NCI-H526 treated with DMSO at 0.1 percent for 48 hours (cell line): ENCODE data around the gene SRSF2.
"Not testable (repeated sequence)": the region's sequence is repeated elsewhere in the genome, so short reads cannot be mapped to it uniquely, and the experiment has no call there.

Experiments used
- DNase-seq: peaks from one replicate; lab custom pipeline; 2025; lab: John Stamatoyannopoulos, UW

SRSF2 gene

DNA sequence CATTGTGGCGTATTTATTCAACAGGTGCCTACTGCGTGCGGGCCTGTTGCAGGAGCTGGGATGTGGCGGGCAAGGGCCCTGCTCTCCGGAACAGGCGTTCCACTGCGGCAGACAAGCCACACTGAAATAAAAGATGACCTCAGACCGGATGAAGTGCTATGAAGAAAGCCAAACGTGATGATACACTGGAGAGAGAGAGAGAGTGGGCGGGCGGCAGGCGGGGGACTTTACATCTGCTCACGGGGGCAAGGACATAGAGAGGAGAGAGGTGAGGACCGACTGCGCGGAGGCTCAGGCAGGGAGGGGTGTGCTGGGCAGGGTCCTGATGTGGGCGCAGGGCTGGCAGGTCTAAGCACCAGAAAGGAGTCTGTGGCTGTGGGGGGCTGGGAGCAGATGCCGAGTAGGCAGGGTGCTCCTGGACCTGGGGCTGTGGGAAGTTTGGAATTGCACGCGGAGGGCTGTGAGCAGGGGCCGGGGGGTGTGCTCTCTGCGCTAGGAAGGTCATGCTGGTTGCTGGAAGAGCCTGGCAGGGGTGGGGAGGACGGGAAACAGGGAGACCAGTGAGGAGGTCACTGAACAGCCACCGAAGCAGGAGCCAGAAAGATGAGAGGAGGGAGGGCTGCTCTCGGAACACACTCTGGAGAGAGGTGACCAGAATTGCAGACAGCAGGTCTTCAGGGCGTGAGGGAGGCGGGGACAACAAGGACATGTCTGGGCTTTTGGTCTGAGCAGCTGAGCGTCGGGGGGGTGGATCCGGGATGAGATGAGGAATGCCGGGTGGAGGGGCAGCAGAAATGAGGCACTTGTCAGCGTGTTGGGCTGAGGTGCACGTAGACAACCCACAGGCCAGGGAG, 36.3 kb downstream of the SRSF2 start:
- DNase-seq, result no peak

DNA sequence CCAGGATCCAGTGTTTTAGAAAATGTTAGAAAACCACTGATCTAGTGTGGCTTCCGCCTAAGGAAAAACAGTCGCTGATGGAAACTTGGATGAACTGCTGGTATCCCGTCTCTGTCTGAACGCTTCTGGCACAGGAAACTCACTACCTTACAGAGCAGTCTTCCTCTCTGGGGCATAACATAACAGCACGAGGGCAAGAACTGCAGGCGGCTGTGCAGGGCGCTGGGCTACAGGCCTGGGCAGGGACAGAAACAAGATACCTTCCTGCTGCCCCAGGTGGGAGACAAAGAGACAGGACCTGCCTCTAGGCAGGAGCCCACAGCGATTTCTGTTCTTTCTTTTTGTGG, 36.9 kb downstream of the SRSF2 start:
- no peak for DNase-seq

DNA sequence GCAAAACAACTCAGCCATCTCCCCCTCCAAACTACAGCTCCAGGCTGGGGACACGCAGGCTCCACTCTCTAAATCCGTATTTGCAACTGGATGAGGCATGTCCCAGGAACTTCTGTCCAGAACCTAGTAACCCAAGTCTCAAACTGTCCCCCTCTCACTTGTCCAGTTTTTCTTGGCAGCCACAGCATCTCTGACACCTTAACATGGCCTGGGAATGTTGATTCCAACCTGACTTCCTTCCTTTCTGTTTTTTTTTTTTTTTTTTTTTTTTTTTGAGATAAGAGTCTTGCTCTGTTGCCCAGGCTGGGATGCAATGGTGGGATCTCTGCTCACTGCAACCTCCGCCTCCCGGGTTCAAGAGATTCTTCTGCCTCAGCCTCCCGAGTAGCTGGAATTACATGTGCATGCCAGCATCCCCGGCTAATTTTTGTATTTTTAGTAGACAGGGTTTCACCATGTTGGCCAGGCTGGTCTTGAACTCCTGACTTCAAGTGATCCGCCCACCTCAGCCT, 38.6 kb downstream of the SRSF2 start:
- DNase-seq, result not testable (repeated sequence)

DNA sequence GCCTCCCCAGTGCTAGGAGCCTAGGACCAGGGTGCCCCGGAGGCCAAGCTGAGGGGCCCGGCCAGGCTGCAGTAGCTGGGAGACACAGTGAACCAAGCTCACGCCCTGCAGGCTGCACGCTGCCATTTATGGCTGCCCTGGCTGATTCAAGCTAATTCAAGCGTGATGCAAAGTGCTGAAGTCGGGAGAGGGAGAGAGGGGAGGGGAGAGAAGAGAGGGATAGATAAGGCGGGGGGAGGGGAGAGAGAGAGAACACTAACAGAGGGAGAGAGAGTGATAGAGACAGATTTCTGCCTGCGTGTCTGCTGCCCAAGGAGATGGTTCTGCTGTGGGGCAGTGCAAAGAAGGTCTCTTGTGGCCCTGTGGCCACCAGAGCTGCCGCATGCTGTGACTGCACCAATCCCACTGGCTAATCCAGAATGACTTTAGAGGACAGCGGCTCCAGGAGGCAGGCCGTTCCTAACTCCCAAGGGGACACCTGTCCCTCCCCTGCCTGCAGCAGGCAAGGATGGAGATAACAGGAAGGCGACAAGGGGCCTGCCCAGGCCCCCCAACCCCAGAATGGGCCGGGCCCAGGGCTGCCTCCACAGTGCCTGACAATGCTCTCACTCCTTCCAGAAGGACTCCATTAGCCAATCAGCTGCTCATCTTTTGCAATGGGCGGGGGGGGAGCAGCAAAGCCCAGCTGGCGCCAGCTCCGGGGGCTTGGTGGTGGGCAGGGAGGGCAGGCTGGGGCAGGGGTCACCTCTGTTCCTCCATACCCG, 39.2 kb downstream of the SRSF2 start:
- peak; percentile 36 for DNase-seq

DNA sequence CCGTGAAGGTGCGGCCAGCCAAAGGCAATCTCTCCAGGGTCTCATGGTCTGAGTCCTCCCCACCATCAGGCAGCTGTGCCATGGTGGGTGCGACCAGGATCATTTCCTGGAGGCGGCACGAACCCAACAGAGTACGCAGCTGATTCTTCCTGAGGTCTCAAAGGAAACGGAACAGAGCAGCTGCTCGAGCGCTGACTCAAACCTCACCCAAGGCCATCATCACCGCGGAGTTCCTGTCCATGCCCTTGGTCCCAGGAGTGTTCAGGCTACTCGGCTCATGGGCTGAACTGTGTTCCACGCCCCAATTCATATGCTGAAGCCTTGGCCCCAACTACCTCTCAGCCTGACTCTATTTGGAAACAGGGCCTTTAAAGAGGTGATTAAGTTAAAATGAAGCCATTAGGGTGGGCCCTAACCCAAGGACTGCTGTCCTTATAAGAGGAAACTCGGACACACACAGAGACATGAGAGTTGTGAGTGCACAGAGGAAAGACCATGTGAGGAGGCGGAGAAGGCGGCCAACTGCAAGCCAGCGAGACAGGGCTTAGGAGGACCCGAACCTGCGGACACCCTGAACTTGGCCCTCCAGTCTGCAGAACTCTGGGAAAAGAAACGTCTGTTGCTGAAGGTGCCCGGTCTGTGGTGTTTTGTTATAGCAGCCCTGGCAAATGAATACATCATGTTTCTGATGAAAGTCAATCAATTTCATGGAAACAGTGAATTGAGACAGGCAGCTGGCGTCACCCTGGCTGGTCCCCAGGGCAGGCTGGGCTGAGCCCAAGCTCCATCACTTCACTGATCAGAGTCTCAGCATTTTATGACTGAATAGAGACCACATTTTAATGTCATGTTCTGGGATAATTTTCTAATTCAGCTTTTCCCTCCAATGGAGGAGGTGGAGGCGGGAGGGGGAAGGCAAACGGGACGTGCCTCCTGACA, 40.1 kb downstream of the SRSF2 start:
- no peak for DNase-seq

DNA sequence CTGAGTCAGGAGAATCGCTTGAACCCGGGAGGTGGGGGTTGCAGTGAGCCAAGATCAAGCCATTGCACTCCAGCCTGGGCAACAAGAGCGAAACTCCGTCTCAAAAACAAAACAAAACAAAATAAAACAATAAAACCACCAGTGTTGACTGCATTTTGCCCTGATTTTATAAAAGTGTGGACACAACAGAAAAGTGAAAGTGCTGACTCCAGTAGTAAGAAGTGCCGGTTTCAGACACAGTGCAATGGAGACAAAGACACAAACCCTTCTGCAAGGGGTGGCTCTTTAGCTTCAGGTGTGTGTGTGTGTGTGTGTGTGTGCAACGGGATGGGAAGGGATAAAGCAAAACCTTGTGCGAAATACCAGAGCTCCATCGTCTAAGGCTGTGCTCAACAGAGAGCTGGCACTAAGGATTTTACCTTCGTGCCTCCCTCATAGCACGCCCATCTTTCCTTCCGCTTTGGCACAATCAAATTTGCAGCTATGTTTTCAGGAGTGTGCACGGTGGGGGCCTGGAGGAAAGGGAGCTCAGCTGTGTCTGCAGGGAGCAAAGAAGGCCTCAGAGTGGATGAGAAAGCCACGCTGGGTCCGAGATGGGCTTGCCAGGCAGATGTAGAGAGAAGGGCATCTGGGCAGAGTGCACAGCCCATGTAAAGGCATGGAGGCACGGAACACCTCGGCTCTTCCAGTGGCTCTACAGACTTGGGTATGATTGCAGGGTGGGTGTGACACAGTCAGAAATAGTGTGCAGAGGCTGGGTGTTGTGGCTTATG, 41.9 kb downstream of the SRSF2 start:
- DNase-seq, result no peak

DNA sequence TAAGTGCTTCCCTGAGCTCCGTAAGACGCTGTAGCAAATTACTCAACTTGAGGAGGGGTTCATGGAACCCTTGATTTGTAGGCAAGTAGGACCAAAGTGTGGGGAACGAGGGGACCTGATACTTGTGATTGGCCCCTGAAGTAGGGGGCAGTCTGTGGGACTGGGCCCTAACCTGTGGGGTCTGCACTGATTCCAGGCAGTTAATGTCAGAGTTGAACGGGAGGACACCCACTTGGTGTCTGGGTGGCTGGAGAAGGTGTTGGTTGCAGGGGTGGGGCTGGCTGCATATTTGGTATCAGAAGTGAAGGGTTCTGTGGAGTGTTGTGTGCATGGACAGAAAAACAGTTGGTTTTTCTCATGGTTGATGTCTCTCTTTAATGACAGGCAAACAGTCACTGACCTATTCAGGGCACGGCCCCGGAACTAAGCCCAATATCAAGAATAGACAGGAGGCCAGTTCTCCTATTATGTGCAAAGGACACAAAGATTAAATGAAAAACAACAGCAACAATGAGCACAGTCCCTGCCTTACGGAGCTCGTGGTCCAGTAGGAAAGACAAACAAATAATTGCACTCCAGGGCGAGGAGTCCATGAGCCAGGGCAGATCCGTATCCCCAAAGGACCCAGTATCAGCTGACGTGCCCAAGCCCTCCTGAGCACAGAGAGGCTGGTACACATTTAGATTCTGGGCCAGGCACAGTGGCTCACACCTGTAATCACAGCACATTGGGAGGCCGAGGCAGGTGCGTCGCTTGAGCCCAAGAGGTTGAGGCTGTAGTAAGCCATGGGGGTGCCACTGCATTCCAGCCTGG, 45.5 kb downstream of the SRSF2 start:
- no peak for DNase-seq

DNA sequence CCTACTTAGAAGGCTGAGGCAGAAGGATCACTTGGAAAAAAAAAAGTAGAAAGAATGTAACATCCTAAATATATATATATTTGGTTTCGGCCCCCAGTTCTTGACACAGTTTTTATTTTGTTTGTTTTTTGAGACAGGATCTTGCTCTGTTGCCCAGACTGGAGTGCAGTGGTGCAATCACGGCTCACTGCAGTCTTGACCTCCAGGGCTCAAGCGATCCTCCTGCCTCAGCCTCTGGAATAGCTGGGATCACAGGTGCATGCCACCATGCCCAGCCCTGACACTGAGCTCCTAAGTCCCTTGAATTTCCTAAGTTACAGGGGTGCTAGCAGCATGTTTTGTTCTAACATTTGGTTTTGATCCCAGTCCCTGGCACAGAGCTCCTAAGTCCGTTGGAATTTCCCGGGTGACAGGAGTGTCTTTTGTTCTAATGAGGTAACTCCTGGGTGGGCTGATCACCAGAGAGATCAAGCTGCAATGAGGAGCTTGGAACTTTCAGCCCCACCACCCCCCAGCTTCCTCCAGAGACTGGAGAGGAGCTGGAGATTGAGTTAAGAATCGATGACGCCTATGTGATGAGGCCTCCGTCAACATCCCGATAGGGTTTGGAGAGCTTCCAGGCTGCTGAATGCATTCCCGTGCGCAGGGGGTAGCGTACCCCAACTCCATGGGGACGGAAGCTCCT, 46.4 kb downstream of the SRSF2 start:
- DNase-seq, result no peak

DNA sequence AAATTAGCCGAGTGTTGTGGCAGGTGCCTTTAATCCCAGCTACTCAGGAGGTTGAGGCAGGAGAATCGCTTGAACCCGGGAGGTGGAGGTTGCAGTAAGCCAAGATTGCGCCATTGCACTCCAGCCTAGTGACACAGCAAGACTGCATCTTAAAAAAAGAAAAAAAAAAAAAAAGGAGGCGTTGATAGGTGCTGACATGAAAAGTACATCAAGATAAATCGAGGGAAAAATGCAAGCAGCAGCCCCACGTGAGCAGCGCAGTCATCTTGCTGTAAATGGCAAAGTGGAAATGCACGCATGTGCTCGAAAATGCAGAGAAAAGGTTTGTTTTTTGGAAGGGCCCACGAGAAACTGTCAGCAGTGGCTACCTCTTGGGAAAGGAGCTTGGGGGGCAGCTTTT, 47.3 kb downstream of the SRSF2 start:
- DNase-seq, result no peak

DNA sequence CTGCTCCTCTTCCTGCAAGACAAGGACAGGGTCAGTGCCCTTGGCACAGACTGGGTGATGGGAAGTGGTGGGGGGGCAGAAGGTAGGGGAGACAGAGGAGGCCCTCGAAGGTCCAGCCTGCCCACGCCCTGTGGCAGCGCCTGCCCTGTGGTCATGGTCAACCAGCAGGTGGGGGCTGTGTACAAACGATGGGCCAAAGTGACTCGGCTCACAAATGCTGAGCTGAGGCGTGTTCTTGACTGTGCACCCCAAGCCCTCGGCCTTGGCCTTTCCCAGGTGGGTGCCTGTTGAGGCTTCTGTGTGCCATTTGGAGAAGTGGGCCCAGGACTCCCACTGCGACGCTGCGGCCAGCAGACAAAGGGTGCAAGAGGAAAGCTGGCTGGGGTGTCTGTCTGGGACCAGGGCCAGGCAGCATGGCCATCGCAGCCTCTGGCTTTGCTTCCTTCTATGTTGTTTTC, 48.9 kb downstream of the SRSF2 start:
- DNase-seq, result no peak

DNA sequence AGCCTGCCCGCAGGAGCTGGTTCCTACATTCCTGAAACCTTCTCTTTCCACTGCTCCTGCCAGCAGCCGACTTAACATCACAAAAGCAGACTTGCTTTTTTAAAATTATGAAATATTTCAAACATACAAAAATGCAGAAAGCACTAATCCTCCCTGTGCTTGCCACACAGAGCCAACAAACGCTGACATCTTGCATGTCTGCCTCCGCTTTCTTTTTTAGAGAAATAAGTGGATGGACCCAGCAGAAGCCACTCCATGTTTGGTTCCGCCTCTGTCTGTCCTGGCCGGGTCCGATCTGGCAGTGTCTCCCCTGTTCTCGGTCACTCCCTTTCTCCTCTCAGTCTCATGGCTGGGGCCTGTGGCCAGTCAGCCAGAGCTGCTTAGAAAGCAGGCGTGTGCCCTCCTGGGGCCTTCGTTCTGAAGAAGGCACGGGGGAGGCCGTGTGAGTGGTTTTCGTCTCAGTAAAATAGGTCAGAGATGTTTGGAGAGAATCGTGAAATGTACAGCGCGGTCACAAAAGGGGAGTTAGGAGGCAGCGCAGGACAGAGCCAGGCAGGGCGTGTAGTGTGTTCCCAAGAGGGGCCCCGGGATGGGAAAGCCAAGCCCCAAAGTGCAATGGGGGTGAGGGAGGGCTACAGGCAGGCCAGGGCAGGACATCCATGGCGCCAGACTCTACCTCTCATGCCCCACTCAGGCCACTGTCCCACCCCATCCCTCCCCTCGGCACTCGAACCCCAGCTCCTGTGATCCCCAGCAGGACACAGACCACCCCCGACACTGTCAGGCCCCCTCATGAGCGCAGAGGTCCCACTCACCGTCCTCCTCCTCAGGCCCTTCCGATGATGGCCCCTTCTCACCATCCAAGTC, 49.6 kb downstream of the SRSF2 start:
- no peak for DNase-seq

DNA sequence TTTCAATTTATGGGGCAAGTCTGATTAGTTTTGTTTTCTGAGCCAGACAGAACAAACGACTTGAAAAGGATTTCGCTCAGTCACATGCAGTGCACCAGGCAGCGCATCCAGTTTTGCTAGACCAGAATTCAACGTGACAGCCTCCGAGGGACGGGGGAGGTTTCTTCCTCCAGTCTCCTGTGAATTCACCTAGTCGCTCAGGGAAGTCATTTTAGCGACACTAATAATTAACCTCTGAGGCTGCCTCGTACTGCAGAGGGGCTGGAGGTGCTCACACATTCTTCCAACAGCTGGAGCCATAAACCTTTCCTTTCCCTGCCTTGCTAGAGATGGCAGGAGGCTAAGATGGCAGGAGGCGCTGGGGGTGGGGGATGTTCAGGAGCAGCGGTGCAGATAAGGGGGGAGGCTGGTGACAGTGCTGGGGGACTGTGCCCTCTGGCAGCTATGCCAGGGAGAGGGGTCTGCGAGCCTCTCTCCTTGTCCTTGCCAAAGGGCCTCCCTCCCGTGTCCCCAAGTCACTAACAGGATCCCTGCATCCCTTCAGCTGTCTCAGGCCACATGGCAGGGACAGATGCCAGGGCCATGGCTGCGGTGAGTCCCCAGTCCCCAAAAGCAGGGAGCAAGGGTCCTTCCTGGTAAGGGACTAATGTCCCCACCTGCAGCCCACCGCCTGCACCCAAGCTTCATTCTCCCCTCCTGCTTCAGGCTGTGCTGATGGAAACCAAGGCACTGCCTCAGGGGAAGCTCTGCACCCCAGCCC, 50.4 kb downstream of the SRSF2 start:
- no peak for DNase-seq

DNA sequence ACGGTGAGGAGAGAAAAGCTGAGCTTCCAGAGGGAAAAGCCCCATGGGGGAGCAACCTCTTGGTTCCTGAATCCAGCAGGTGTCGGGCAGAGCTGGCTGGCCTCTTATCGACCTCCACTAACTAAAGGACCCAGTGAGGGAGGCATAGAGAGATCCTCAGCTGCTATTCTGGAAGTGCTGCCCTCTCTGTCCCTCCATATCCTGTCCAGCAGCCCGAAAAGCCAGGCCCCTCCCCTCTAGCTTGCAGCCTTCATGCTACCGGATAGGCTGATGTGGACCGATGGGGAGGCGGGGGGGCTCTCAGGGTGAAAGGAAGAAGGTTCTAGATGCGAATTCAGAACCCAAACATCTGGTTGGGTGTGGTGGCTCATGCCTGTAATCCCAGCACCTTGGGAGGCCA, 51.3 kb downstream of the SRSF2 start:
- no peak for DNase-seq

DNA sequence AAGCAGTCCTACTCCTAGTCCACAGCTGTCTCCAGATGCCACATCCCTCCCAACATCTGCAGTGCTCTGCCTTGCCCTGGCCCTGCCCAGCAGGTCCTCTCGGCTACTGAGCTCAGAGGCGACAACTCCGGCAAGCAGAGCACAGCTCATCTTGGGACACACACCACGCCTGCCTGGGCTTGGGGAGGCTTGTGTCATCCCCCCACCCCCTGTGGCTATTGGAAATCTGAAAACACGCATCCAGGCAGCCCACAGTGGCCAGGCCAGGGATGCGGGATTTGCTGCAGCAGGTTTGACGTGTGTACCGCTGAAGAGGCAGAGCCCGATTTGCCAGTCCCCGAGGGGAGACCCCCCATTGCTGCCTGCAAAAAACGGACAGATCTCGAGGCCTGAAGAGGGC, 51.8 kb downstream of the SRSF2 start:
- DNase-seq, result no peak

DNA sequence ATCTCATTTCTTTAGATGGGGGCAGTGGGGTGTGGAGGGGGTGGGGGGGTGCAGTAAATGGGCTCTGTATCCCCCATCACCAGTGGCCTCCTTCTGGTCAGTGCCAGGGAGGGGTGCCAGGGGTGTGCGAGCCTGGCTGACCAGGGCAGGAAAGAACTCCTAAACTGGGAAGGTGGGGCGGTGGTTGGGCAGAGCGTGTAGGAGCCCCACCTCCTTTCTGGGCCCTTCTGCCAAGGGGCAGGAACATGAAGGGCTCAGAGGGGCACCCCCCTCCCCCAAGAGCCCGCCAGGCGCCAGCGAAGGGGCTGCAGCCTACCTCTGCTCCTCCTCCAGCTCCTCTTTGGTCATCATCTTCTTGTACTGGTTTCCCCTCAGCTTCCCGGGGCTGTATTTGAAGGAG, 52.4 kb downstream of the SRSF2 start:
- DNase-seq, result no peak
